Endothelial cell of umbilical vein (primary cell): ENCODE measurements around the gene SPATA3. TPM values are rescaled to one million over a fixed set of nuclear protein-coding genes. Genes with fewer than 3 reads are reported as not detected.
"Not testable (repeated sequence)": the region's sequence is repeated elsewhere in the genome, so short reads cannot be mapped to it uniquely, and the experiment has no call there.

Experiments
- BruUV-seq: library from RNA; stranded (reverse); fragments of 400-500 nt; replicated peaks from 2 replicates; lab custom pipeline; 2021; lab: Mats Ljungman, UMichigan
- CTCF ChIA-PET: fragments of 300-600, 350-600 bp; sonication (Branson Sonifier 250); formaldehyde crosslinking; loops from one replicate; lab custom pipeline; 2021; ENCODE audit warnings: antibody characterized with exemption, inconsistent platforms; lab: Charles Lee
- POLR2A ChIA-PET: fragments of 300-600, 350-600 bp; sonication (Branson Sonifier 250); formaldehyde crosslinking; loops from one replicate; lab custom pipeline; 2021; ENCODE audit warnings: antibody characterized with exemption, inconsistent platforms; lab: Charles Lee
- DNase-seq: peaks from one replicate; pipeline ENCODE4 v3.0.0-alpha.2; 2011; ENCODE audit warnings: low read depth, low spot score
- FAIRE-seq: peaks from 2 replicates; lab custom pipeline; 2011; peaks lifted over from hg19 to GRCh38; lab: Jason Lieb, UNC
- H2AFZ ChIP-seq: 2 replicates; pipeline ENCODE4 v1.6.0; 2012; ENCODE audit warnings: low read depth, low read length, control low read depth, inconsistent platforms
- H3K27ac ChIP-seq: 2 replicates; pipeline ENCODE4 v1.5.1; 2011; ENCODE audit warnings: low read depth, mild to moderate bottlenecking, control low read depth, low read length, moderate library complexity; ENCODE audit not compliant: insufficient read depth
- H3K27me3 ChIP-seq, 2 experiments: 2 replicates each; pipeline versions ENCODE4 v1.6.0 to v1.6.1; 2011; ENCODE audit warnings: low read length in 2 of 2, mixed read lengths in 1 of 2; ENCODE audit not compliant: control insufficient read depth in 2 of 2, insufficient read depth in 2 of 2
- H3K36me3 ChIP-seq, 2 experiments: 2 replicates in 1 of 2; 3 replicates in 1 of 2; pipeline ENCODE4 v1.5.1; 2011; ENCODE audit warnings: low read length in 2 of 2, mild to moderate bottlenecking in 1 of 2, moderate library complexity in 1 of 2; ENCODE audit not compliant: control insufficient read depth in 2 of 2, insufficient read depth in 2 of 2; ENCODE audit errors: extremely low read depth in 1 of 2
- H3K4me1 ChIP-seq: 3 replicates; pipeline ENCODE4 v1.5.1; 2011; ENCODE audit warnings: mild to moderate bottlenecking, low read length; ENCODE audit not compliant: control insufficient read depth, insufficient read depth; ENCODE audit errors: extremely low read depth
- H3K4me2 ChIP-seq: 2 replicates; pipeline ENCODE4 v1.6.1; 2011; ENCODE audit warnings: low read length, control low read depth, mixed read lengths; ENCODE audit not compliant: insufficient read depth
- H3K4me3 ChIP-seq, 3 experiments: fragments of 200-600 bp in 1 of 3; sonication (generic), shearing (Covaris generic) in 1 of 3; replicated peaks in 1 of 3; 2 replicates each; pipeline ENCODE4 v1.5.1; 2011 to 2016; ENCODE audit warnings: control low read depth in 3 of 3, low read length in 3 of 3, mild to moderate bottlenecking in 2 of 3, inconsistent platforms in 1 of 3, low read depth in 1 of 3, moderate library complexity in 1 of 3; ENCODE audit not compliant: insufficient read depth in 1 of 3
- H3K79me2 ChIP-seq: 2 replicates; pipeline ENCODE4 v1.6.0; 2012; ENCODE audit warnings: low read length, inconsistent platforms; ENCODE audit not compliant: control insufficient read depth, insufficient read depth
- H3K9ac ChIP-seq: replicated peaks from 2 replicates; pipeline ENCODE3; 2011; ENCODE audit warnings: low read length, control low read depth; ENCODE audit not compliant: insufficient read depth; ENCODE audit errors: extremely low read depth
- H3K9me1 ChIP-seq: replicated peaks from 3 replicates; pipeline ENCODE4 v1.6.0; 2011; ENCODE audit warnings: mild to moderate bottlenecking, low read length; ENCODE audit not compliant: control insufficient read depth, insufficient read depth; ENCODE audit errors: extremely low read depth
- H3K9me3 ChIP-seq: replicated peaks from 2 replicates; pipeline ENCODE4 v1.5.1; 2012; ENCODE audit warnings: low read length, inconsistent platforms; ENCODE audit not compliant: control insufficient read depth, insufficient read depth
- H4K20me1 ChIP-seq: replicated peaks from 2 replicates; pipeline ENCODE3; 2011; ENCODE audit warnings: mild to moderate bottlenecking, low read length; ENCODE audit not compliant: control insufficient read depth, insufficient read depth; ENCODE audit errors: extremely low read depth
- CTCF ChIP-seq, 2 donors: IDR thresholded peaks; 1 replicate in 1 of 2; 2 replicates in 1 of 2; pipeline ENCODE4 v1.5.1; 2011; ENCODE audit warnings: low read length in 2 of 2, mild to moderate bottlenecking in 2 of 2, moderate library complexity in 2 of 2, control low read depth in 1 of 2, inconsistent platforms in 1 of 2, low read depth in 1 of 2; ENCODE audit not compliant: insufficient read depth in 1 of 2; ENCODE audit errors: extremely low read depth in 1 of 2
- EZH2 ChIP-seq: IDR thresholded peaks from 2 replicates; pipeline ENCODE4 v1.6.1; 2012; ENCODE audit warnings: borderline replicate concordance, low read depth, mild to moderate bottlenecking, moderate library complexity, low read length, inconsistent platforms; ENCODE audit not compliant: severe bottlenecking
- FOS ChIP-seq: IDR thresholded peaks from 2 replicates; pipeline ENCODE4 v1.6.1; 2011; ENCODE audit warnings: mild to moderate bottlenecking, low read length, moderate library complexity, borderline replicate concordance; ENCODE audit not compliant: insufficient read depth
- GATA2 ChIP-seq: IDR thresholded peaks from 2 replicates; pipeline ENCODE4 v1.7.0; 2011; ENCODE audit warnings: low read depth, mild to moderate bottlenecking, moderate library complexity, mixed read lengths, low read length; ENCODE audit not compliant: insufficient read length, insufficient read depth
- JUN ChIP-seq: IDR thresholded peaks from 2 replicates; pipeline ENCODE4 v1.6.1; 2011; ENCODE audit warnings: borderline replicate concordance, low read depth; ENCODE audit not compliant: insufficient read length, insufficient read depth
- MAX ChIP-seq: IDR thresholded peaks from 2 replicates; pipeline ENCODE4 v1.6.1; 2011; ENCODE audit not compliant: insufficient read depth, insufficient read length
- MYC ChIP-seq: IDR thresholded peaks from one replicate; pipeline ENCODE4 v1.6.1; 2011; ENCODE audit warnings: mild to moderate bottlenecking, low read depth, low read length
- POLR2A ChIP-seq: IDR thresholded peaks from 2 replicates; pipeline ENCODE4 v1.6.1; 2012; ENCODE audit warnings: low read depth, mild to moderate bottlenecking, control low read depth, low read length
- POLR2AphosphoS5 ChIP-seq: IDR thresholded peaks from 2 replicates; pipeline ENCODE4 v1.6.1; 2012; ENCODE audit warnings: low read depth, mild to moderate bottlenecking, control low read depth, low read length, moderate library complexity; ENCODE audit not compliant: insufficient read depth
- dilution Hi-C: fragments of 300-500 bp; cut with MboI; formaldehyde crosslinking; loops from one replicate; pipeline ENCODE4 v1.15.0; 2019; ENCODE audit warnings: low sequenced_read_pairs; ENCODE audit not compliant: extremely low pct_ligation_motif_present
- intact Hi-C: fragments of 100-400 bp; cut with micrococcal nuclease; formaldehyde crosslinking; loops from one replicate; pipeline ENCODE4 v1.10.0; 2022
- polyA plus RNA-seq, 4 experiments: library from polyadenylated mRNA; depleted of rRNA in 3 of 4; stranded (reverse) in 3 of 4; unstranded in 1 of 4; fragments of >200 nt; gene quantifications; 2 replicates each; pipeline versions ENCODE4 v1.2.1 to v1.2.3, GENCODE V29; 2011 to 2012; ENCODE audit warnings: missing spikeins in 1 of 4
- total RNA-seq: library from RNA; stranded (reverse); gene quantifications from 2 replicates; pipeline ENCODE4 v1.2.3, GENCODE V29; 2021

The SPATA3 gene
- total and polyA plus RNA-seq, 2 donors (not counting 3 experiments of a cell fraction or from before 2014, with no cell fraction given) = not detected

GRCh38 chr2:231018184-231018583 lies 22.3 kb downstream of the SPATA3 start:
- no peak overlapping the region for H3K27ac ChIP-seq
- DNase-seq (no peak), FAIRE-seq (no peak)
- H4K20me1 ChIP-seq = no peaks in the 10 kb centered on the region
- H3K9me1 ChIP-seq = no peaks in the 10 kb centered on the region
- H3K27me3 ChIP-seq = peaks cover 0 to 3% of the 10 kb centered on the region in 2 experiments
- no peak for TF ChIP-seq FOS
- TF ChIP-seq MAX = no peak
- TF ChIP-seq CTCF (IDR thresholded peaks at IDR 0.05; ENCODE audit: extremely low read depth in 1 of 2, insufficient read depth in 1 of 2, low read depth in 1 of 2, low read length in 2 of 2) = no peak
- no peak for TF ChIP-seq POLR2A
- no peak for TF ChIP-seq MYC
- no peak for TF ChIP-seq GATA2
- TF ChIP-seq JUN = no peak
- TF ChIP-seq POLR2AphosphoS5 = no peak
- no peak for TF ChIP-seq EZH2
- ChIA-PET CTCF (interaction anchor here (1.0 kb wide), 1 partner anchor 10 kb away, joined by 3 read pairs; no protein-coding TSS in a partner anchor), POLR2A (no interaction called here)
- H3K4me1 ChIP-seq = no peaks in the 10 kb centered on the region
- no TSS peak for BruUV-seq
- no peak overlapping the region for H3K9ac ChIP-seq
- H2AFZ ChIP-seq = no peak overlapping the region
- dilution Hi-C loops (no loop called here), intact Hi-C loops (no loop called here)
- no peak overlapping the region for H3K4me3 ChIP-seq
- H3K9me3 ChIP-seq = no peaks in the 10 kb centered on the region
- H3K36me3 ChIP-seq = no peaks in the 10 kb centered on the region
- H3K4me2 ChIP-seq = no peak overlapping the region
- no peaks in the 10 kb centered on the region for H3K79me2 ChIP-seq

- H3K27ac ChIP-seq, H3K36me3 ChIP-seq, H3K27me3 ChIP-seq, dilution Hi-C loops, CTCF ChIA-PET, H3K4me1 ChIP-seq, H3K9ac ChIP-seq, H3K4me2 ChIP-seq, H3K79me2 ChIP-seq, intact Hi-C loops, H4K20me1 ChIP-seq, H3K4me3 ChIP-seq, H3K9me1 ChIP-seq, POLR2A ChIA-PET, DNase-seq, H3K9me3 ChIP-seq, H2AFZ ChIP-seq, FAIRE-seq, BruUV-seq: not testable (repeated sequence)
Observed at GRCh38 chr2:231025059-231025458, 29.1 kb downstream of the SPATA3 start.
